Measurements from ENCODE around the gene RRP36.

RRP36 gene

DNA sequence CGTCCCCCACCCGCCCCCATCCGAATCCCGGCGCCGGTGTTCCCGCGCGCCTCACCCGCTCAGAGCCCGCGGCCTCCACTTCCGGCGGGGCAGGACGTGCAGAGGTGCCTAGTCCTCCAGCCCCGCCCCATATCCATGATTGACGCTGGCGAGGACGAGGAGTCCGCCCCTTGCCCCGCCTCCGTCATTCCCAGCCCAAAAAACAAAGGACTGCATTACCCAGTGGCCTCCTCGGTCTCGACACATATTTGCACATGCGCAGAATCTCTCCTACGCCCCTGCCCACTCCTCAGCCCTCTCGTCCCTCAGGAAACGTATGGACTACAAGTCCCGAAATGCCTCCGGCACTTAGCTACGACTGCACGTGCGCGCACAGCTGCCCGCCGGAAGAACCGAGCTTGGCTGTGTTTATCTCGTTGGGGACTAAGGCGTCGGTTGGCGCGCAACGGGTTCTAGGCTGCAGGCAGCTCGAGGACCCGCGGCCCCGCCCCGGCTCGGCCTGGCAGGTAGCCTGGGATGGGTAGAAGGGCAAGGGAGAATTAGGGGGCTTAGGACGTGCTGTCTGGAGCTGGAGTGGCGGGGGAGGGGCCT lies 7.5 kb upstream of the RRP36 start, which contains the start of the genes KLHDC3 and MEA1:
Gene KLHDC3 (plus strand): TSS at position 407 of the 591 bp plus-strand sequence. CDS start 2,944 bp downstream, outside the sequence.
Gene MEA1 (minus strand): TSS at position 104 of the 591 bp plus-strand sequence. CDS start 133 bp downstream, outside the sequence.
- peak within 1 kb of the TSS; percentile 78 for H3K4me3 ChIP-seq (ENCODE audit: low read depth, low read length)
- DNase-seq (ENCODE audit: low read depth): peak; percentile 100
- in situ Hi-C loops (cut with HindIII; ENCODE audit: low sequenced_read_pairs): no loop called here
- TF ChIP-seq, protein P1, sequence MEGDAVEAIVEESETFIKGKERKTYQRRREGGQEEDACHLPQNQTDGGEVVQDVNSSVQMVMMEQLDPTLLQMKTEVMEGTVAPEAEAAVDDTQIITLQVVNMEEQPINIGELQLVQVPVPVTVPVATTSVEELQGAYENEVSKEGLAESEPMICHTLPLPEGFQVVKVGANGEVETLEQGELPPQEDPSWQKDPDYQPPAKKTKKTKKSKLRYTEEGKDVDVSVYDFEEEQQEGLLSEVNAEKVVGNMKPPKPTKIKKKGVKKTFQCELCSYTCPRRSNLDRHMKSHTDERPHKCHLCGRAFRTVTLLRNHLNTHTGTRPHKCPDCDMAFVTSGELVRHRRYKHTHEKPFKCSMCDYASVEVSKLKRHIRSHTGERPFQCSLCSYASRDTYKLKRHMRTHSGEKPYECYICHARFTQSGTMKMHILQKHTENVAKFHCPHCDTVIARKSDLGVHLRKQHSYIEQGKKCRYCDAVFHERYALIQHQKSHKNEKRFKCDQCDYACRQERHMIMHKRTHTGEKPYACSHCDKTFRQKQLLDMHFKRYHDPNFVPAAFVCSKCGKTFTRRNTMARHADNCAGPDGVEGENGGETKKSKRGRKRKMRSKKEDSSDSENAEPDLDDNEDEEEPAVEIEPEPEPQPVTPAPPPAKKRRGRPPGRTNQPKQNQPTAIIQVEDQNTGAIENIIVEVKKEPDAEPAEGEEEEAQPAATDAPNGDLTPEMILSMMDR (IDR thresholded peaks at IDR 0.05; ENCODE audit: low read depth, low read length, missing control alignments): no peak

DNA sequence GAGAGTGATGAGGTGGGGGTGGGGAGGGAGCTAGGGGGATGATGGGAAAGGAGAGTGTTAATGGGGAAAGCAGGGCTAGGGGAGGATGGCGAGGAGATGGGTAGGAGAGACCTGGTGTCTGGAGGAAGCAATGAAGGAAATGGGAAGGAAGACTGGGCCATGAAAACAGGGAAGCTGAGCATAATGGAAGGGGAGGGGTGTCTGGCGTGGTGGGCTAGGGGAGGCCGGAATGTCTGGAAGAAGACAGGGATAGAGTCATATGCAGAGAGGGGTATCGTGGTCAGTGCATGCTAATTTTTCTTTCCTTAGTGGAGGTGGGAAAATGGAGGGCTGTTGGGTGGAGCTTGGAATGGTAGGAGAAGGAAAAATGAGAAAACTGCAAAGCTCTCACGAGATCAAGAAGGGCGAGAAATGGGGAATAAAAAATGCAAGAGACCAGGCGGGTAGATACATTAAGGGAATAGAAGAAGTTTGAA lies 7.0 kb upstream of the RRP36 start:
- H3K4me3 ChIP-seq (ENCODE audit: low read depth, low read length): peak overlapping the region; percentile 78
- in situ Hi-C loops (cut with HindIII; ENCODE audit: low sequenced_read_pairs): no loop called here
- no peak for DNase-seq (ENCODE audit: low read depth)
- TF ChIP-seq, protein P1 (IDR thresholded peaks at IDR 0.05; ENCODE audit: low read depth, low read length, missing control alignments): no peak

DNA sequence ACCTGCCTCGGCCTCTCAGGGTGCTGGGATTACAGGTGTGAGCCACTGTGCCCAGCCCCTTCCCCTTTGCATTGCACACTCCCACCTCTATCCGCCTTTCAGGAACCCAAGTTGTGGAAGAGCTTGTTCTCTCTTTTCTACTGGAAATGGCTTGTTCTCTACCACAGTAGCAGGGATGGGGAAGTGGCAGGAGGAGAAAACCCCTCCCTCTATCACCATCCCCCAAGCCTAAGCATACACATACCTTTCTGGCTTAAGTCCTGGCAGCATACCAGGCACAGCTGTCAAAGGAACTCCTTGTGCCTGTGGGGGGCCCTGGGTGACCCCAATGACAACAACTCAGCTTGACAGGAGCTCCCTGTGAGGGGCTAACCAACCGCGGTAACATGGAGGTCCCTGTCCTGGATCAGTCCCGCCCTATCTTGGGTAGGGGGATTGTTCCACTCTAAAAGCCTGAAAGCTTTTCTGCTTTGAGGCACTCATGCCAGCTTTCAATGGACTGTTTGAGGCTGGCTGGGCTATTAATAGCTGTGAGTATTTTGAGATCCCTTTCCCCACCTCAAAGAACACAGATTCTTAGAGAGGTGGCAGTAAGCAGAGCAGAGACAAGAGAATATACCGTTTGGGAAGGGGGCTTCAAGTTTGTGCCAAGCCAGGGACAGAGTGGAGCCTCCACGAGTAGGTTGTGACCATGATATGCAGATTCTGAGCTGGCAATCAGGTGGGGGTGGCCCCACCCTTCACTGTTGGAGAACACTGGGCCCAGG lies 5.1 kb upstream of the RRP36 start:
- in situ Hi-C loops (cut with HindIII; ENCODE audit: low sequenced_read_pairs): no loop called here
- H3K4me3 ChIP-seq (ENCODE audit: low read depth, low read length): no peak overlapping the region
- DNase-seq (ENCODE audit: low read depth): no peak
- TF ChIP-seq, protein P1 (IDR thresholded peaks at IDR 0.05; ENCODE audit: low read depth, low read length, missing control alignments): no peak

DNA sequence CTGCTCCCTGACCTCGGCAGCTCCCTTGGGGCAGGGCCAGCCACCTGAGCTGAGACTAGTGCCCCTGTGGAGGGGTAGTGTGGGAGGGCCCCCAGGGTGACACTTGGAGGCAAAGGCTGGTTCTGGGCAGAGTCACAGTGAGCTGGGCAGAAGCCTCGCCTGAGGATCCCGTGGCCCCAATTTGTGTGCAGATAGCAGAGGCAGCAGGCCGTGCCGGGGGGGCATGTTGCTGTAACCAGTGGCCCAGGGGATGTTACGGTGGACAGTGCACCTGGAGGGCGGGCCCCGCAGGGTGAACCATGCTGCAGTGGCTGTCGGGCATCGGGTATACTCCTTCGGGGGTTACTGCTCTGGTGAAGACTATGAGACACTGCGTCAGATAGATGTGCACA lies 4.5 kb upstream of the RRP36 start:
- H3K4me3 ChIP-seq (ENCODE audit: low read depth, low read length): no peak overlapping the region
- TF ChIP-seq, protein P1 (IDR thresholded peaks at IDR 0.05; ENCODE audit: low read depth, low read length, missing control alignments): no peak
- in situ Hi-C loops (cut with HindIII; ENCODE audit: low sequenced_read_pairs): no loop called here
- DNase-seq (ENCODE audit: low read depth): no peak

DNA sequence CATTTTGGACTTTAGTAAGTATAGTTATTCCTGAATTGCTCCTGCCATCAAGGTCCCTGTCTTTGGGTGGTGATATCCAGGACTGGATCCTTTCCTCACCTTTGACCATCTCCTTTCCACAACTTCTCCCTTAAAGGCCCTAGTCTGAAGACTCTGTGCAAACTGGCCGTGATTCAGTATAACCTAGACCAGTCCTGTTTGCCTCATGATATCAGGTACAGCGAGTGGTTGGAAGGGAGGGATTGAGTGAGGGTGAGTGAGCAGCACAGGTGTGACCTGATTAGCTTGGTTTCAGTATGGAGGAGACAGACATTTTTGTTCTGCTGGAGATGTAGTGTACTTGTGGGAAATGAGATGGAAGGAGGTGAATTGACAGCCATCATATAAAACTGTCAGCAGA lies 2.3 kb upstream of the RRP36 start:
- no peak overlapping the region for H3K4me3 ChIP-seq (ENCODE audit: low read depth, low read length)
- DNase-seq (ENCODE audit: low read depth): no peak
- TF ChIP-seq, protein P1 (IDR thresholded peaks at IDR 0.05; ENCODE audit: low read depth, low read length, missing control alignments): no peak
- in situ Hi-C loops (cut with HindIII; ENCODE audit: low sequenced_read_pairs): no loop called here

DNA sequence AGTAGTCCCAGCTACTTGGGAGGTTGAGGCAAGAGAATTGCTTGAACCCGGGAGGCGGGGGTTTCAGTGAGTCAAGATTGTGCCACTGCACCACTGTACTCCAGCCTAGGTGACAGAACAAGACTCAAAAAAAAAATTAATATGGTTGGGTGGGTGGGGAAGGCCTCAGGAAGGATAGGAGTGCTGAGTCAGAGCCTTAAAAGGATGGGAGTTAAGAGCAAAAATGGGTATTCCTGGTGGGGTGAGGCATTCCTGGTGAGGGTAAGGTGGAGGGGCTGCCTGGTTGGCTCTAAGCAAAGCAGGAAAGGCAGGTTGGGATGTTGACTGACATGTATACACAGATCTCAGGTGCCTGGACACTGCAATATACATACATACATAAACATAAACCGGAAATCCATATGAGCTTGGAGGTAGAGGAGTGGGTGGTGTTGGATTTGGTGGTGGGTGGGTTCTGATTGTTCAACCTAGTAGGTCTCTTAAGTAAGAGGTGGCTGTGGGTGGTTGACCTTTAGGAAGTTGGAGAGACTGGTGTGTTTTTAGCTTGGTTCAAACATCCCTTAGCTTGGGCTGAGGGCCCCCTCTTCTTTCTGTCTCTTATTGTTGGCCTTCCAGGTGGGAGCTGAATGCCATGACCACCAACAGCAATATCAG lies 1.2 kb upstream of the RRP36 start:
- TF ChIP-seq, protein P1 (IDR thresholded peaks at IDR 0.05; ENCODE audit: low read depth, low read length, missing control alignments): no peak
- no peak for DNase-seq (ENCODE audit: low read depth)
- in situ Hi-C loops (cut with HindIII; ENCODE audit: low sequenced_read_pairs): no loop called here
- H3K4me3 ChIP-seq (ENCODE audit: low read depth, low read length): no peak overlapping the region
